ENCODE data around the gene EPHA6.

DNA sequence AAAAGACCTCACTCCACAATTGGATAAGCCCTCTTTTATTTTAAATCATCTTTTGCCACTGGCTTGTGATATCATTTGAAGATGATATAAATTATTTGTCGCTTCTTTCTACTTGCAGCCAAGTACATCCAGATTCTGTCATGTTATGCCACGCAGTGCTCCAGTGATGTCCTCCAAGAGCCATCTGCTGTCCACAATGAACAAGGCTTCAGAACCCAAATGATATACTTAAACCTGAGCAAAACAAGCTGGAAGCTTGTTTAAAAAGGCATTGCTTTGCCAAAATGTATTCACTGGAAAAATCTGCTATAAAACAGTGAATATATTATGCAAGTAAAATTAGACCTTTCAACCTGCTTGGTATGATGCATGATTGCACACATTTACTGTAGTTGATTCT is 891.4 kb downstream of the EPHA6 start:
- peak in 1 of 4 donors; percentile 23 for TF ChIP-seq POLR2AphosphoS5 (IDR thresholded peaks at IDR 0.05)
- TF ChIP-seq, protein P1, sequence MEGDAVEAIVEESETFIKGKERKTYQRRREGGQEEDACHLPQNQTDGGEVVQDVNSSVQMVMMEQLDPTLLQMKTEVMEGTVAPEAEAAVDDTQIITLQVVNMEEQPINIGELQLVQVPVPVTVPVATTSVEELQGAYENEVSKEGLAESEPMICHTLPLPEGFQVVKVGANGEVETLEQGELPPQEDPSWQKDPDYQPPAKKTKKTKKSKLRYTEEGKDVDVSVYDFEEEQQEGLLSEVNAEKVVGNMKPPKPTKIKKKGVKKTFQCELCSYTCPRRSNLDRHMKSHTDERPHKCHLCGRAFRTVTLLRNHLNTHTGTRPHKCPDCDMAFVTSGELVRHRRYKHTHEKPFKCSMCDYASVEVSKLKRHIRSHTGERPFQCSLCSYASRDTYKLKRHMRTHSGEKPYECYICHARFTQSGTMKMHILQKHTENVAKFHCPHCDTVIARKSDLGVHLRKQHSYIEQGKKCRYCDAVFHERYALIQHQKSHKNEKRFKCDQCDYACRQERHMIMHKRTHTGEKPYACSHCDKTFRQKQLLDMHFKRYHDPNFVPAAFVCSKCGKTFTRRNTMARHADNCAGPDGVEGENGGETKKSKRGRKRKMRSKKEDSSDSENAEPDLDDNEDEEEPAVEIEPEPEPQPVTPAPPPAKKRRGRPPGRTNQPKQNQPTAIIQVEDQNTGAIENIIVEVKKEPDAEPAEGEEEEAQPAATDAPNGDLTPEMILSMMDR (IDR thresholded peaks at IDR 0.05): no peak
- TF ChIP-seq EP300 (IDR thresholded peaks at IDR 0.05): no peak
